GM12878 (cell line): ENCODE measurements around the gene PGBD5. TPM values are rescaled to one million over a fixed set of nuclear protein-coding genes. Genes with fewer than 3 reads are reported as not detected.
A peak's percentile ranks its signal among the peaks of the same experiment; 100 is the strongest.

Source experiments
- ATAC-seq: fragments of 200-7000 bp; cut with Tn5 transposase; 3 replicates; pipeline ENCODE4 v1.9.1; 2020; ENCODE audit warnings: mild to moderate bottlenecking, moderate library complexity
- BruUV-seq: library from RNA; stranded (reverse); fragments of 400-500 nt; replicated peaks from 2 replicates; lab custom pipeline; 2021; lab: Mats Ljungman, UMichigan
- CTCF ChIA-PET: fragments of 300-600 bp; sonication (Branson Sonifier 250); formaldehyde crosslinking; extraction: SDS; loops from one replicate; lab custom pipeline; 2021; ENCODE audit warnings: inconsistent platforms; lab: Yijun Ruan, JAX
- POLR2A ChIA-PET: fragments of 350-600 bp; formaldehyde crosslinking; extraction: SDS; loops from one replicate; lab custom pipeline; 2021; ENCODE audit warnings: inconsistent platforms; lab: Charles Lee
- RAD21 ChIA-PET: fragments of 300-600 bp; sonication (Branson Sonifier 250); formaldehyde crosslinking; loops from one replicate; lab custom pipeline; 2023; ENCODE audit warnings: antibody characterized with exemption; ENCODE audit not compliant: unreplicated experiment; lab: Charles Lee
- SMC1A ChIA-PET: fragments of 300-600 bp; sonication (Branson Sonifier 250); formaldehyde crosslinking; loops from one replicate; lab custom pipeline; 2023; ENCODE audit not compliant: unreplicated experiment, uncharacterized antibody; lab: Charles Lee
- DNase-seq: peaks from one replicate; pipeline ENCODE4 v3.0.0-alpha.2; 2011; ENCODE audit warnings: low read depth, low spot score
- FAIRE-seq: peaks from 3 replicates; lab custom pipeline; 2011; peaks lifted over from hg19 to GRCh38; lab: Jason Lieb, UNC
- H2AFZ ChIP-seq: 2 replicates; pipeline ENCODE4 v1.6.0; 2011; ENCODE audit warnings: low read depth, low read length, control low read depth; ENCODE audit not compliant: control insufficient read depth
- H3K27ac ChIP-seq: 2 replicates; pipeline ENCODE4 v1.5.1; 2011; ENCODE audit warnings: control low read depth; ENCODE audit not compliant: control insufficient read depth, insufficient read depth
- H3K27me3 ChIP-seq, 2 experiments: replicated peaks in 1 of 2; 2 replicates each; pipeline versions ENCODE4 v1.6.0 to v1.6.1; 2011; ENCODE audit warnings: low read length in 1 of 2; ENCODE audit not compliant: control insufficient read depth in 2 of 2, insufficient read depth in 2 of 2
- H3K36me3 ChIP-seq, 2 experiments: 2 replicates each; pipeline ENCODE4 v1.5.1; 2011; ENCODE audit warnings: low read length in 1 of 2; ENCODE audit not compliant: control insufficient read depth in 2 of 2, insufficient read depth in 2 of 2
- H3K4me1 ChIP-seq: 2 replicates; pipeline ENCODE4 v1.6.1; 2011; ENCODE audit warnings: mild to moderate bottlenecking, low read length, moderate library complexity, mixed read lengths; ENCODE audit not compliant: control insufficient read depth, insufficient read depth
- H3K4me2 ChIP-seq: 2 replicates; pipeline ENCODE4 v1.6.0; 2011; ENCODE audit warnings: control low read depth; ENCODE audit not compliant: control insufficient read depth, insufficient read depth
- H3K4me3 ChIP-seq: fragments of 200-600 bp; sonication (generic); 2 replicates; pipeline ENCODE4 v1.5.1; 2016
- H3K79me2 ChIP-seq: 2 replicates; pipeline ENCODE4 v1.6.0; 2011; ENCODE audit warnings: low read length; ENCODE audit not compliant: control insufficient read depth, insufficient read depth
- H3K9ac ChIP-seq: 2 replicates; pipeline ENCODE4 v1.8.0; 2011; ENCODE audit warnings: low read length, control low read depth, mixed read lengths; ENCODE audit not compliant: control insufficient read depth, insufficient read depth
- H3K9me3 ChIP-seq: replicated peaks from 3 replicates; pipeline ENCODE4 v1.5.1; 2011; ENCODE audit warnings: mild to moderate bottlenecking, low read length; ENCODE audit not compliant: control insufficient read depth, insufficient read depth
- H4K20me1 ChIP-seq: 2 replicates; pipeline ENCODE4 v1.6.0; 2011; ENCODE audit not compliant: control insufficient read depth, insufficient read depth
- CHD2 ChIP-seq: IDR thresholded peaks from 2 replicates; pipeline ENCODE4 v1.6.1; 2011; ENCODE audit warnings: low read depth, low read length, improper control_type of control experiment, borderline replicate concordance
- DPF2 ChIP-seq: fragments of 450-650 bp; IDR thresholded peaks from 2 replicates; pipeline ENCODE4 v1.6.1; 2017; ENCODE audit warnings: mild to moderate bottlenecking
- E2F8 ChIP-seq: fragments of 450-650 bp; IDR thresholded peaks from 2 replicates; pipeline ENCODE4 v1.6.1; 2018; ENCODE audit warnings: mild to moderate bottlenecking, low read depth, moderate library complexity; ENCODE audit not compliant: partially characterized antibody
- IKZF2 ChIP-seq, 2 experiments: fragments of 450-650 bp; IDR thresholded peaks; 2 replicates each; pipeline ENCODE4 v1.6.1; 2017; ENCODE audit warnings: mild to moderate bottlenecking in 2 of 2, moderate library complexity in 2 of 2
- NKRF ChIP-seq: fragments of 450-650 bp; conservative IDR thresholded peaks from 2 replicates; pipeline ENCODE4 v1.6.1; 2017; ENCODE audit warnings: mild to moderate bottlenecking, moderate library complexity
- PML ChIP-seq: IDR thresholded peaks from 2 replicates; pipeline ENCODE4 v1.6.1; 2012; ENCODE audit warnings: low read length, inconsistent platforms
- POU2F2 ChIP-seq: IDR thresholded peaks from 3 replicates; pipeline ENCODE4 v1.6.1; 2011; ENCODE audit warnings: low read depth, mild to moderate bottlenecking, low read length, borderline replicate concordance
- RFX5 ChIP-seq: IDR thresholded peaks from 2 replicates; pipeline ENCODE4 v1.6.1; 2011; ENCODE audit warnings: low read depth, low read length, improper control_type of control experiment
- SMC3 ChIP-seq: IDR thresholded peaks from 2 replicates; pipeline ENCODE4 v1.6.1; 2011; ENCODE audit warnings: low read length, improper control_type of control experiment, borderline replicate concordance
- SRF ChIP-seq, 2 experiments: IDR thresholded peaks; 2 replicates each; pipeline ENCODE4 v1.6.1; 2011; ENCODE audit warnings: low read depth in 2 of 2, low read length in 2 of 2, mild to moderate bottlenecking in 1 of 2, moderate library complexity in 1 of 2
- TCF12 ChIP-seq: IDR thresholded peaks from 2 replicates; pipeline ENCODE4 v1.6.1; 2011; ENCODE audit warnings: low read depth, mild to moderate bottlenecking, low read length
- ZBED1 ChIP-seq: IDR thresholded peaks from 2 replicates; pipeline ENCODE4 v1.6.1; 2016; ENCODE audit warnings: borderline replicate concordance
- WGBS: methylation state at CpG from one replicate; pipeline ENCODE4 v1.1.6; 2016; ENCODE audit warnings: low lambda C conversion rate; ENCODE audit not compliant: insufficient replicate concordance, insufficient coverage; ENCODE audit errors: missing lambda C conversion rate; 5-methylcytosine and 5-hydroxymethylcytosine counted together
- in situ Hi-C: fragments of 300-500 bp; cut with MboI; formaldehyde crosslinking; loops from 9 replicates; pipeline ENCODE4 v1.14.3; 2018; ENCODE audit warnings: mixed read lengths
- intact Hi-C: fragments of 100-400 bp; cut with micrococcal nuclease; formaldehyde crosslinking; loops from one replicate; pipeline ENCODE4 v1.14.2; 2022; ENCODE audit not compliant: unreplicated experiment
- polyA plus RNA-seq, 11 experiments: library from polyadenylated mRNA; depleted of rRNA in 4 of 11; unstranded in 6 of 11; stranded (reverse) in 5 of 11; fragments of >200 nt; fragmentation: Nextera tagmentation in 4 of 11; fragmentation: Illumina TruSeq in 1 of 11; extraction: Ambion mirVana in 4 of 11; extraction: Trizol in 1 of 11; gene quantifications; 1 replicate in 1 of 11; 2 replicates in 10 of 11; pipeline versions ENCODE4 v1.2.1 to v1.2.3, GENCODE V29; 2011 to 2016; ENCODE audit warnings: inconsistent platforms in 2 of 11, missing spikeins in 2 of 11, low read depth in 1 of 11
- total RNA-seq, 4 experiments: library from RNA; depleted of rRNA in 3 of 4; stranded (reverse); fragments of >200 nt in 3 of 4; fragmentation: Illumina TruSeq in 1 of 4; extraction: Trizol in 1 of 4; gene quantifications; 2 replicates each; pipeline versions ENCODE4 v1.2.1 to v1.2.3, GENCODE V29; 2013 to 2021
- TF ChIP-seq, protein P1 (sequence below): IDR thresholded peaks from 2 replicates; pipeline ENCODE4 v1.6.1; 2011; ENCODE audit warnings: mild to moderate bottlenecking, low read depth, low read length, moderate library complexity; ENCODE audit not compliant: insufficient replicate concordance
- TF ChIP-seq, protein P2 (sequence below): fragments of 450-650 bp; IDR thresholded peaks from 2 replicates; pipeline ENCODE4 v1.6.1; 2017; ENCODE audit warnings: mild to moderate bottlenecking, low read depth, inconsistent platforms; ENCODE audit not compliant: poor library complexity, severe bottlenecking

Gene PGBD5
- total and polyA plus RNA-seq, 10 of the 15 experiments (the other 5 are each of a cell fraction or from before 2014, with no cell fraction given), result 0.03 TPM; not detected in 9

DNA sequence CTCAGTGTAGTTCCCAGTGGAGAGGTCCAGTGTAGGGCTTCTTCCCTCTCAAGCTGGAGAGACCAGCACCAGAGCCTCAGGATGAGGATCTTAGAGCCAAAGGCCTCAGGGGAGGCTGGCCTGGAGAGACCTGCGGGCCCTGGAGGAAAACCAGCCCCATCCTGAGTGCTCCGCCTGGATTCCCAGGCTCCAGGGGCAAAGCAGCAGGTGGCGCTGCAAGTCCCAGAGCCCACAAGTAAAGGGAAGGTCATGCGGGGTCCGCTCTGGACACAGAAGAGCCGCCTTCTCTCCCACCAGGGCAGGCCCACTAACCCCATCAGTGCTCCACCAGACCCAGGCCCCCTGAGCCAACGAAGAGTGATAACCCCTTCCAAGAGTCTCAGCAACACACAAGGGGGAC is 22.7 kb downstream of the PGBD5 start (continued):
- TF ChIP-seq SMC3 (peak; percentile 2; the same call in 1 of the 2 replicates), POU2F2 (no peak)

DNA sequence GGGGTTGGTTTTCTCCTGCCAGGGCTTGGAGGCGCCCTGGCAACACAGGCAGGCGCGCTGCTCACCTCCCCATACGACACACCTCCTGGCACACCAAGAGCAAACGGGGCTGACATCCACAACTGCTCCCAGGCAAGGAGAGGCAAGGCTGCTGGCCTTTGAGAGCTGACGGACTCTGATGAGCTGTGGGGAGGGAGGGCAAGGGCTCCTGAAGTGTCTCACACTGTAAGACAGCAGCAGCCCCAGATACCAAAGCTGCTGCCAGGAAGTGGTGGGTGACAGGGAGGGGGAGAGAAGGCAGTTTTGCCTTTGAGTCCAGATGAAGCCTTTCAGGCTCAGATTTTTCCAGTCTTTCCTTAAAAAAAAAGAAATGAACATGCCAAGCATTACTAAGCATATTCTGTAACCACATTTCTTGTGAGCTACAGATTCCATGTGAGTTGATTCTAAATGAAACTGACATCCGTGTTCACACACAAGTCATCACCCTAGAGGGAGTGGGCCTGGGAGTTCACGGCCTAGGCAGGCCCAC is 24.3 kb downstream of the PGBD5 start:
- intact Hi-C loops, result no loop called here
- Histone ChIP-seq H2AFZ (no peak overlapping the region), H3K27me3 (no peaks in the 10 kb centered on the region; a peak in 1 of 4 replicates), H3K27ac (no peak overlapping the region), H3K79me2 (no peaks in the 10 kb centered on the region), H3K4me2 (no peak overlapping the region), H3K9me3 (no peaks in the 10 kb centered on the region), H4K20me1 (no peaks in the 10 kb centered on the region), H3K9ac (no peak overlapping the region), H3K36me3 (no peaks in the 10 kb centered on the region), H3K4me3 (no peak overlapping the region), H3K4me1 (no peaks in the 10 kb centered on the region)
- ChIA-PET CTCF (no interaction called here), POLR2A (no interaction called here), SMC1A (no interaction called here), RAD21 (no interaction called here)
- DNase-seq, result no peak
- no peak for FAIRE-seq
- no peak for ATAC-seq
- no TSS peak for BruUV-seq
- WGBS, result 33% methylated on average over 8 of the region's 8 CpGs
- in situ Hi-C loops, result no loop called here
- no peak for TF ChIP-seq POU2F2
- no peak for TF ChIP-seq IKZF2 (IDR thresholded peaks at IDR 0.05)
- no peak for TF ChIP-seq E2F8
- TF ChIP-seq CHD2, result no peak
- TF ChIP-seq, protein P1, sequence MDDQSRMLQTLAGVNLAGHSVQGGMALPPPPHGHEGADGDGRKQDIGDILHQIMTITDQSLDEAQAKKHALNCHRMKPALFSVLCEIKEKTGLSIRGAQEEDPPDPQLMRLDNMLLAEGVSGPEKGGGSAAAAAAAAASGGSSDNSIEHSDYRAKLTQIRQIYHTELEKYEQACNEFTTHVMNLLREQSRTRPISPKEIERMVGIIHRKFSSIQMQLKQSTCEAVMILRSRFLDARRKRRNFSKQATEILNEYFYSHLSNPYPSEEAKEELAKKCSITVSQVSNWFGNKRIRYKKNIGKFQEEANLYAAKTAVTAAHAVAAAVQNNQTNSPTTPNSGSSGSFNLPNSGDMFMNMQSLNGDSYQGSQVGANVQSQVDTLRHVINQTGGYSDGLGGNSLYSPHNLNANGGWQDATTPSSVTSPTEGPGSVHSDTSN, result no peak
- no peak for TF ChIP-seq NKRF
- TF ChIP-seq ZBED1, result no peak
- TF ChIP-seq TCF12, result no peak
- no peak for TF ChIP-seq SRF (IDR thresholded peaks at IDR 0.05; ENCODE audit: low read depth in 2 of 2, low read length in 2 of 2)
- TF ChIP-seq, protein P2, sequence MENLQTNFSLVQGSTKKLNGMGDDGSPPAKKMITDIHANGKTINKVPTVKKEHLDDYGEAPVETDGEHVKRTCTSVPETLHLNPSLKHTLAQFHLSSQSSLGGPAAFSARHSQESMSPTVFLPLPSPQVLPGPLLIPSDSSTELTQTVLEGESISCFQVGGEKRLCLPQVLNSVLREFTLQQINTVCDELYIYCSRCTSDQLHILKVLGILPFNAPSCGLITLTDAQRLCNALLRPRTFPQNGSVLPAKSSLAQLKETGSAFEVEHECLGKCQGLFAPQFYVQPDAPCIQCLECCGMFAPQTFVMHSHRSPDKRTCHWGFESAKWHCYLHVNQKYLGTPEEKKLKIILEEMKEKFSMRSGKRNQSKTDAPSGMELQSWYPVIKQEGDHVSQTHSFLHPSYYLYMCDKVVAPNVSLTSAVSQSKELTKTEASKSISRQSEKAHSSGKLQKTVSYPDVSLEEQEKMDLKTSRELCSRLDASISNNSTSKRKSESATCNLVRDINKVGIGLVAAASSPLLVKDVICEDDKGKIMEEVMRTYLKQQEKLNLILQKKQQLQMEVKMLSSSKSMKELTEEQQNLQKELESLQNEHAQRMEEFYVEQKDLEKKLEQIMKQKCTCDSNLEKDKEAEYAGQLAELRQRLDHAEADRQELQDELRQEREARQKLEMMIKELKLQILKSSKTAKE, result no peak
- no peak for TF ChIP-seq RFX5
- no peak for TF ChIP-seq PML
- TF ChIP-seq DPF2, result no peak
